Endothelial cell of umbilical vein (primary cell): ENCODE results near the gene CSNK1E. TPM values are rescaled to one million over a fixed set of nuclear protein-coding genes. Genes with fewer than 3 reads are reported as not detected.

Source experiments
- BruUV-seq: library from RNA; stranded (reverse); fragments of 400-500 nt; replicated peaks from 2 replicates; lab custom pipeline; 2021; lab: Mats Ljungman, UMichigan
- CTCF ChIA-PET: fragments of 300-600, 350-600 bp; sonication (Branson Sonifier 250); formaldehyde crosslinking; loops from one replicate; lab custom pipeline; 2021; ENCODE audit warnings: antibody characterized with exemption, inconsistent platforms; lab: Charles Lee
- POLR2A ChIA-PET: fragments of 300-600, 350-600 bp; sonication (Branson Sonifier 250); formaldehyde crosslinking; loops from one replicate; lab custom pipeline; 2021; ENCODE audit warnings: antibody characterized with exemption, inconsistent platforms; lab: Charles Lee
- DNase-seq: peaks from one replicate; pipeline ENCODE4 v3.0.0-alpha.2; 2011; ENCODE audit warnings: low read depth, low spot score
- FAIRE-seq: peaks from 2 replicates; lab custom pipeline; 2011; peaks lifted over from hg19 to GRCh38; lab: Jason Lieb, UNC
- H2AFZ ChIP-seq: 2 replicates; pipeline ENCODE4 v1.6.0; 2012; ENCODE audit warnings: low read depth, low read length, control low read depth, inconsistent platforms
- H3K27ac ChIP-seq: 2 replicates; pipeline ENCODE4 v1.5.1; 2011; ENCODE audit warnings: low read depth, mild to moderate bottlenecking, control low read depth, low read length, moderate library complexity; ENCODE audit not compliant: insufficient read depth
- H3K27me3 ChIP-seq, 2 experiments: 2 replicates each; pipeline versions ENCODE4 v1.6.0 to v1.6.1; 2011; ENCODE audit warnings: low read length in 2 of 2, mixed read lengths in 1 of 2; ENCODE audit not compliant: control insufficient read depth in 2 of 2, insufficient read depth in 2 of 2
- H3K36me3 ChIP-seq, 2 experiments: 2 replicates in 1 of 2; 3 replicates in 1 of 2; pipeline ENCODE4 v1.5.1; 2011; ENCODE audit warnings: low read length in 2 of 2, mild to moderate bottlenecking in 1 of 2, moderate library complexity in 1 of 2; ENCODE audit not compliant: control insufficient read depth in 2 of 2, insufficient read depth in 2 of 2; ENCODE audit errors: extremely low read depth in 1 of 2
- H3K4me1 ChIP-seq: 3 replicates; pipeline ENCODE4 v1.5.1; 2011; ENCODE audit warnings: mild to moderate bottlenecking, low read length; ENCODE audit not compliant: control insufficient read depth, insufficient read depth; ENCODE audit errors: extremely low read depth
- H3K4me2 ChIP-seq: 2 replicates; pipeline ENCODE4 v1.6.1; 2011; ENCODE audit warnings: low read length, control low read depth, mixed read lengths; ENCODE audit not compliant: insufficient read depth
- H3K4me3 ChIP-seq, 3 experiments: fragments of 200-600 bp in 1 of 3; sonication (generic), shearing (Covaris generic) in 1 of 3; replicated peaks in 1 of 3; 2 replicates each; pipeline ENCODE4 v1.5.1; 2011 to 2016; ENCODE audit warnings: control low read depth in 3 of 3, low read length in 3 of 3, mild to moderate bottlenecking in 2 of 3, inconsistent platforms in 1 of 3, low read depth in 1 of 3, moderate library complexity in 1 of 3; ENCODE audit not compliant: insufficient read depth in 1 of 3
- H3K79me2 ChIP-seq: 2 replicates; pipeline ENCODE4 v1.6.0; 2012; ENCODE audit warnings: low read length, inconsistent platforms; ENCODE audit not compliant: control insufficient read depth, insufficient read depth
- H3K9ac ChIP-seq: replicated peaks from 2 replicates; pipeline ENCODE3; 2011; ENCODE audit warnings: low read length, control low read depth; ENCODE audit not compliant: insufficient read depth; ENCODE audit errors: extremely low read depth
- H3K9me1 ChIP-seq: replicated peaks from 3 replicates; pipeline ENCODE4 v1.6.0; 2011; ENCODE audit warnings: mild to moderate bottlenecking, low read length; ENCODE audit not compliant: control insufficient read depth, insufficient read depth; ENCODE audit errors: extremely low read depth
- H3K9me3 ChIP-seq: replicated peaks from 2 replicates; pipeline ENCODE4 v1.5.1; 2012; ENCODE audit warnings: low read length, inconsistent platforms; ENCODE audit not compliant: control insufficient read depth, insufficient read depth
- H4K20me1 ChIP-seq: replicated peaks from 2 replicates; pipeline ENCODE3; 2011; ENCODE audit warnings: mild to moderate bottlenecking, low read length; ENCODE audit not compliant: control insufficient read depth, insufficient read depth; ENCODE audit errors: extremely low read depth
- EZH2 ChIP-seq: IDR thresholded peaks from 2 replicates; pipeline ENCODE4 v1.6.1; 2012; ENCODE audit warnings: borderline replicate concordance, low read depth, mild to moderate bottlenecking, moderate library complexity, low read length, inconsistent platforms; ENCODE audit not compliant: severe bottlenecking
- FOS ChIP-seq: IDR thresholded peaks from 2 replicates; pipeline ENCODE4 v1.6.1; 2011; ENCODE audit warnings: mild to moderate bottlenecking, low read length, moderate library complexity, borderline replicate concordance; ENCODE audit not compliant: insufficient read depth
- GATA2 ChIP-seq: IDR thresholded peaks from 2 replicates; pipeline ENCODE4 v1.7.0; 2011; ENCODE audit warnings: low read depth, mild to moderate bottlenecking, moderate library complexity, mixed read lengths, low read length; ENCODE audit not compliant: insufficient read length, insufficient read depth
- JUN ChIP-seq: IDR thresholded peaks from 2 replicates; pipeline ENCODE4 v1.6.1; 2011; ENCODE audit warnings: borderline replicate concordance, low read depth; ENCODE audit not compliant: insufficient read length, insufficient read depth
- MYC ChIP-seq: IDR thresholded peaks from one replicate; pipeline ENCODE4 v1.6.1; 2011; ENCODE audit warnings: mild to moderate bottlenecking, low read depth, low read length
- dilution Hi-C: fragments of 300-500 bp; cut with MboI; formaldehyde crosslinking; loops from one replicate; pipeline ENCODE4 v1.15.0; 2019; ENCODE audit warnings: low sequenced_read_pairs; ENCODE audit not compliant: extremely low pct_ligation_motif_present
- intact Hi-C: fragments of 100-400 bp; cut with micrococcal nuclease; formaldehyde crosslinking; loops from one replicate; pipeline ENCODE4 v1.10.0; 2022
- polyA plus RNA-seq, 4 experiments: library from polyadenylated mRNA; depleted of rRNA in 3 of 4; stranded (reverse) in 3 of 4; unstranded in 1 of 4; fragments of >200 nt; gene quantifications; 2 replicates each; pipeline versions ENCODE4 v1.2.1 to v1.2.3, GENCODE V29; 2011 to 2012; ENCODE audit warnings: missing spikeins in 1 of 4
- total RNA-seq: library from RNA; stranded (reverse); gene quantifications from 2 replicates; pipeline ENCODE4 v1.2.3, GENCODE V29; 2021
- TF ChIP-seq, protein P1 (sequence below): IDR thresholded peaks from 2 replicates; pipeline ENCODE4 v1.6.1; 2011; ENCODE audit not compliant: insufficient read depth, insufficient read length
- TF ChIP-seq, protein P2 (sequence below), 2 donors: IDR thresholded peaks; 1 replicate in 1 of 2; 2 replicates in 1 of 2; pipeline ENCODE4 v1.5.1; 2011; ENCODE audit warnings: low read length in 2 of 2, mild to moderate bottlenecking in 2 of 2, moderate library complexity in 2 of 2, control low read depth in 1 of 2, inconsistent platforms in 1 of 2, low read depth in 1 of 2; ENCODE audit not compliant: insufficient read depth in 1 of 2; ENCODE audit errors: extremely low read depth in 1 of 2

The CSNK1E gene
- total and polyA plus RNA-seq, 2 donors (not counting 3 experiments of a cell fraction or from before 2014, with no cell fraction given) = 259 to 262 TPM

DNA sequence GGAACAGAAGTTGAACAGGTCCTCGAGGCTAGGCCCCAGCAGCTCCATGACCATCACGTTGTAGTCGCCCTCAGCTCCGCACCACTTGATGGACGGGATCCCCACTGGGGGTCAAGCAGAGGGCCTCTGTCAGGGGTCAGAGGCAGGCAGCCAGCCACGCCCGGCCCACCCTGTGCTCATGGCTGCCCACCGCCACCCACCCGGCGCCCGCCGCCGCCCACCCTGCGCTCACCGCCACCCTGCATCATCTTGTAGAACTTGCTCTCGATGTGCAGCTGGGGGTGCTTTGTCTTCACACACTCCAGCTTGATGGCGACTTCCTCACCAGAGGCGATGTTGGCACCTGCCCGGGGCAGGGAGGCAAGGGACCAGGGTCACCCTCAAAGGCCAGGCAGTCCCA, 14.3 kb downstream of the CSNK1E start:
- H3K36me3 ChIP-seq = peaks cover 15 to 51% of the 10 kb centered on the region in 2 experiments
- H3K79me2 ChIP-seq = peaks cover 65% of the 10 kb centered on the region

DNA sequence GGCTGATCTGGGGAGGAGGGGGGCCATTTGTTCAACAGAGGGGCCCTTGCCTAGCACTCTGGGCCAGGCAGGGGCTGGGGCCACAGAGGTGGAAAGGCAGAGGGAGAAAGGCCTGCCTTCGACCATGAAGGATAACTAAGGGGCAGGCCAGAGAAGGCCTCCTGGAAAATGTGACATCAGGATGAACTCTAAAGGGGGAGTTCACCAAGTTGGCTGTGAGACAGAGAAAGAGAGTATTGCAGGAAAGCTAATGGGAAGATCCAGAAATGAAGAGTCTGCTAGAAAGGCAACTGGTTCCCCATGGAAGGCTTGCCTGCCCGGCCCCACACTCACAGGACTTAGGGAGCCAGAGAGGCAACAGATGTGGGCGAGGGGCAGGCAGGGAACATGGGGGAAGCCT, 16.3 kb downstream of the CSNK1E start:
- peaks cover 3% of the 10 kb centered on the region for H4K20me1 ChIP-seq
- DNase-seq = no peak
- H3K4me1 ChIP-seq = peaks cover 10% of the 10 kb centered on the region
- no peak for FAIRE-seq
- H3K4me3 ChIP-seq = no peak overlapping the region
- H2AFZ ChIP-seq = no peak overlapping the region
- intact Hi-C loops = loop anchor here (10.0 kb wide), 1 partner anchor 246 kb away; the partner anchor contains the start of gene PICK1
- dilution Hi-C loops = no loop called here
- peaks cover 55% of the 10 kb centered on the region for H3K79me2 ChIP-seq
- CTCF ChIA-PET = interaction anchor here (1.1 kb wide), 1 partner anchor 12 kb away, joined by 3 read pairs; no protein-coding TSS in a partner anchor
- no TSS peak for BruUV-seq
- TF ChIP-seq MYC (no peak), GATA2 (no peak), JUN (no peak), EZH2 (no peak), FOS (no peak)
- TF ChIP-seq, protein P1, sequence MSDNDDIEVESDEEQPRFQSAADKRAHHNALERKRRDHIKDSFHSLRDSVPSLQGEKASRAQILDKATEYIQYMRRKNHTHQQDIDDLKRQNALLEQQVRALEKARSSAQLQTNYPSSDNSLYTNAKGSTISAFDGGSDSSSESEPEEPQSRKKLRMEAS = no peak
- TF ChIP-seq, protein P2, sequence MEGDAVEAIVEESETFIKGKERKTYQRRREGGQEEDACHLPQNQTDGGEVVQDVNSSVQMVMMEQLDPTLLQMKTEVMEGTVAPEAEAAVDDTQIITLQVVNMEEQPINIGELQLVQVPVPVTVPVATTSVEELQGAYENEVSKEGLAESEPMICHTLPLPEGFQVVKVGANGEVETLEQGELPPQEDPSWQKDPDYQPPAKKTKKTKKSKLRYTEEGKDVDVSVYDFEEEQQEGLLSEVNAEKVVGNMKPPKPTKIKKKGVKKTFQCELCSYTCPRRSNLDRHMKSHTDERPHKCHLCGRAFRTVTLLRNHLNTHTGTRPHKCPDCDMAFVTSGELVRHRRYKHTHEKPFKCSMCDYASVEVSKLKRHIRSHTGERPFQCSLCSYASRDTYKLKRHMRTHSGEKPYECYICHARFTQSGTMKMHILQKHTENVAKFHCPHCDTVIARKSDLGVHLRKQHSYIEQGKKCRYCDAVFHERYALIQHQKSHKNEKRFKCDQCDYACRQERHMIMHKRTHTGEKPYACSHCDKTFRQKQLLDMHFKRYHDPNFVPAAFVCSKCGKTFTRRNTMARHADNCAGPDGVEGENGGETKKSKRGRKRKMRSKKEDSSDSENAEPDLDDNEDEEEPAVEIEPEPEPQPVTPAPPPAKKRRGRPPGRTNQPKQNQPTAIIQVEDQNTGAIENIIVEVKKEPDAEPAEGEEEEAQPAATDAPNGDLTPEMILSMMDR (IDR thresholded peaks at IDR 0.05; ENCODE audit: extremely low read depth in 1 of 2, insufficient read depth in 1 of 2, low read depth in 1 of 2, low read length in 2 of 2) = no peak
- peaks cover 30 to 69% of the 10 kb centered on the region in 2 experiments for H3K36me3 ChIP-seq
- POLR2A ChIA-PET = no interaction called here
- no peak overlapping the region for H3K27ac ChIP-seq
- no peak overlapping the region for H3K9ac ChIP-seq
- H3K27me3 ChIP-seq = no peaks in the 10 kb centered on the region
- no peaks in the 10 kb centered on the region for H3K9me1 ChIP-seq
- H3K9me3 ChIP-seq = no peaks in the 10 kb centered on the region
- H3K4me2 ChIP-seq = no peak overlapping the region

More for the DNA sequence above, 14.3 kb downstream of the CSNK1E start:
- Histone ChIP-seq H3K4me3 (no peak overlapping the region), H3K4me1 (peaks cover 14% of the 10 kb centered on the region), H3K4me2 (no peak overlapping the region), H3K27me3 (no peaks in the 10 kb centered on the region), H3K9ac (no peak overlapping the region), H3K9me3 (no peaks in the 10 kb centered on the region), H2AFZ (no peak overlapping the region), H3K27ac (no peak overlapping the region), H3K9me1 (no peaks in the 10 kb centered on the region), H4K20me1 (peaks cover 3% of the 10 kb centered on the region)
- no peak for FAIRE-seq
- BruUV-seq = no TSS peak
- TF ChIP-seq, protein P1 = no peak
- TF ChIP-seq FOS (no peak), GATA2 (no peak)
- dilution Hi-C loops (no loop called here), intact Hi-C loops (loop anchor here (10.0 kb wide), 1 partner anchor 248 kb away; the partner anchor contains the start of gene PICK1)
- ChIA-PET CTCF (no interaction called here), POLR2A (no interaction called here)
- DNase-seq = no peak
